HG03045 (cell line): ENCODE data around the gene CSF1.
"Not testable (repeated sequence)": the region's sequence is repeated elsewhere in the genome, so short reads cannot be mapped to it uniquely, and the experiment has no call there.

Experiments
- ATAC-seq: cut with Tn5 transposase; IDR thresholded peaks from one replicate; pipeline ENCODE4 v1.9.1; 2021; ENCODE audit warnings: mild to moderate bottlenecking, moderate library complexity; ENCODE audit not compliant: unreplicated experiment

The CSF1 gene

DNA sequence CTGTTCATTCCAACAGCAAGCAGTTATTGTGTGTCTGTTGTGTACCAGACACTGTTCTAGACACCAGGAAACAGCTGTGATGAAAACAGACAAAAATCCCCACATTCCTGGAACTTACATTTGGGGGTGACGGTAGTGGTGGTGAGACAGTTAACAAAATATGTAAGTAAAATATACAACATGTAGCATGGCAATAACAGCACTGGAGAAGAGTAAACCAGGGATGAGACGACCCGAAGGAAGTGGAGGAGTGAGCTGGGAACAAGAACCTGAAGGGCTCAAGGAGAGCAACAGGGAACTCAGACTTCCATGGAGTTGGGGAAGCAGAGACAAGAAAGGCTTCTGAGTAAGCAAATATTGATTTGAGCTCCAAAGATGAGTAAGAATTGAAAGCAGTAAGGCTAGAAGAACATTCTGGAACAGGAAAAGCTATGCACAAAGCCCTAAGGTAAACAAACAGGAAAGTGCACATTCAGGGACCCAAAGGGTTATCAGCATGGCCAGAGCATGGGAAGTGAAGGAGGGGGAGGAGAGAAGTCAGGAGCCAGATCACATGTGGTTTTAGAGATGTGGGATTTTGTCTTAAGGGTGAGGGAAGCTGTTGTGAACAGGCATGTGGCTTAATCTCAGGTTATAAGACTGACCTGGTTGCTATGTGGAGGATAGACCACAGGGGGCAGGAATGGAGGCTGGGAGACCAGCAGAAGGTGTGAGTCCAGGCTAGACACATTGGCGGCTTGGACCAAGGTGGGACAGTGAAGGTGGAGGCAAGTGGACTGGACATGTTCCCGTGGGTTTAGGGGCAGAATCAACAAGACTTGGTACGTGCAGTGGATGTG lies 7.3 kb downstream of the CSF1 start:
- ATAC-seq = no peak

- no peak for ATAC-seq
Observed at GRCh38 chr1:109918671-109919070, 8.0 kb downstream of the CSF1 start.

DNA sequence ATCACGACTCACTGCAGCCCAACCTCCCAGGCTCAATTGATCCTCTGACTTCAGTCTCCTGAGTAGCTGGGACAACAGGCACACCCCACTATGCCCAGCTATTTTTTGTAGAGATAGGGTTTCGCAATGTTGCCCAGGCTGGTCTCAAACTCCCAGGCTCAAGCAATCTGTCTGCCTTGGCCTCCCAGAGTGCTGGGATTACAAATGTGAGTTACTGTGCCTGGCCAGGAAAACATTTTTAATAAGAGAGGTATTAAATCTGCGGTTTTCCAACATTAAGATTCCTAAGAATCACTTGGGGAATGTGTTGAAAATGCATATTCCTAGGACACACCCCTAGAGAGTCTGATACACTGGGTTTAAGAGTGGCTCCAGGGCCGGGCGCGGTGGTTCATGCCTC lies 8.7 kb downstream of the CSF1 start:
- no peak for ATAC-seq

GRCh38 chr1:109920391-109920790 lies 9.7 kb downstream of the CSF1 start:
- not testable (repeated sequence) for ATAC-seq

DNA sequence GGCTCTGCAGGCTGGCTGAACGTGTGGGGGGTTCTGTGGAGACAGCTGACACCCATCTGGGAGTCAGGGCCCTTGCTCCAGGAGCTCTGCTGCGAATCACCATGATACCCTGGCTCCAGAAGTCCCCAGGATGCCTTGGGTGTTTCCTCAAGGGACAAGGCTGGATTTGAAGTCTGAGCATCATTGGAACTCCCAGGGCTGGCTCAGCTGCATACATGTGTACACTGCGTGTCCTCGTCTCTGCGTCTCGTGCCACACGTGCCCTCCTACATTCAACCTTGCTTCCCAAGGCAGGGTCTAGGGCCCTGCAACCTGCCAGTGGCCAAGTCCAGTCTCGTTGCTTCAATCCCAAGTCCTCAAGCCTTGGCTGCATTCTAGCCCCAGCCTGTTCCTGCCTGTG lies 11.7 kb downstream of the CSF1 start:
- ATAC-seq = no peak

DNA sequence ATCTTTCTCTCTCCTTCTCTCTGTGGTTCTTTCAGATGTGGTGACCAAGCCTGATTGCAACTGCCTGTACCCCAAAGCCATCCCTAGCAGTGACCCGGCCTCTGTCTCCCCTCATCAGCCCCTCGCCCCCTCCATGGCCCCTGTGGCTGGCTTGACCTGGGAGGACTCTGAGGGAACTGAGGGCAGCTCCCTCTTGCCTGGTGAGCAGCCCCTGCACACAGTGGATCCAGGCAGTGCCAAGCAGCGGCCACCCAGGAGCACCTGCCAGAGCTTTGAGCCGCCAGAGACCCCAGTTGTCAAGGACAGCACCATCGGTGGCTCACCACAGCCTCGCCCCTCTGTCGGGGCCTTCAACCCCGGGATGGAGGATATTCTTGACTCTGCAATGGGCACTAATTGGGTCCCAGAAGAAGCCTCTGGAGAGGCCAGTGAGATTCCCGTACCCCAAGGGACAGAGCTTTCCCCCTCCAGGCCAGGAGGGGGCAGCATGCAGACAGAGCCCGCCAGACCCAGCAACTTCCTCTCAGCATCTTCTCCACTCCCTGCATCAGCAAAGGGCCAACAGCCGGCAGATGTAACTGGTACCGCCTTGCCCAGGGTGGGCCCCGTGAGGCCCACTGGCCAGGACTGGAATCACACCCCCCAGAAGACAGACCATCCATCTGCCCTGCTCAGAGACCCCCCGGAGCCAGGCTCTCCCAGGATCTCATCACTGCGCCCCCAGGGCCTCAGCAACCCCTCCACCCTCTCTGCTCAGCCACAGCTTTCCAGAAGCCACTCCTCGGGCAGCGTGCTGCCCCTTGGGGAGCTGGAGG lies 12.7 kb downstream of the CSF1 start:
- no peak for ATAC-seq

DNA sequence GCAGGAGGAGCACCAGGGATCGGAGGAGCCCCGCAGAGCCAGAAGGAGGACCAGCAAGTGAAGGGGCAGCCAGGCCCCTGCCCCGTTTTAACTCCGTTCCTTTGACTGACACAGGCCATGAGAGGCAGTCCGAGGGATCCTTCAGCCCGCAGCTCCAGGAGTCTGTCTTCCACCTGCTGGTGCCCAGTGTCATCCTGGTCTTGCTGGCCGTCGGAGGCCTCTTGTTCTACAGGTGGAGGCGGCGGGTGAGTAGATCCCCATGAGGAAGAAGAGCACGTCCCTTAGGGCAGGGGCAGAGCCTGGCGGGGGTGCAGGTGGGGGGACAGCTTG lies 13.3 kb downstream of the CSF1 start:
- ATAC-seq = no peak

- no peak for ATAC-seq
Observed at GRCh38 chr1:109924316-109924715, 13.7 kb downstream of the CSF1 start.

DNA sequence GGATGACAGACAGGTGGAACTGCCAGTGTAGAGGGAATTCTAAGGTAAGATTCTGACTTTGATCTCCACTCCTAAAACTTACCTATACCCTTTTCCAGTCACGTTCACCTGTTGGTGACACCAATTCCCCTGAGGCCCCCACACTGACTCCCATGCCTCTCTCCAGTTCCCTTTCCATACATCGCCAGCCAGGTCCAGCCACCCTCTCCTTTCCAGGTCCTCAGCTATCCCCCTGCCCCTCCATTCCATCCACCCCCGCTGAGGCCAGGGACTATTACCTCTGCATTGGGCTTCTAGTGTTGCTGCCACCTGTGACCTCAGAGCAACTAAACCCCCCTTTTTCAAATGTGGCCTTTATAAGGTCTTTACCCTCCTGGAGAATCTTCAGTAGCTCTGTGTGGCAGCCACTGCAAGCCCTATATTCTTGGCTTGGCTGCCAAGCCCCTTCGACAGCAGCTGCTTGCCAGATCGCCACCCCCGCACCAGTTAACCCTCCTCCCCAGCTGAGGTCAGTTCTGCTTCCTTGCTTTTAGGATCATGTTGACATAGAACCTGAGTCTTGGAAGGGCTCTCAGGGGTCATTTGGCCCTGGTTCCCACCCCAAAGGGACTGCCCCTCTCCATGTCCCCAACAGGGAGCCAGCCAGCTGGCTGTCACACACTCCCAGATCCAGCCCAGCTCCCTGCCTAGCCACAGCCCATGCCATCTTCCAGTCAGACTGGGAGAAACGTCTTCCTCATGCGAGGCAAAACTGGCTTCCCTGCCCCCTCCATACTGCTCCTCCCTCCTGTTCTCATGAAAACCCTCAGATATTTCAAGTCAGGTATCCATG lies 14.7 kb downstream of the CSF1 start:
- no peak for ATAC-seq

DNA sequence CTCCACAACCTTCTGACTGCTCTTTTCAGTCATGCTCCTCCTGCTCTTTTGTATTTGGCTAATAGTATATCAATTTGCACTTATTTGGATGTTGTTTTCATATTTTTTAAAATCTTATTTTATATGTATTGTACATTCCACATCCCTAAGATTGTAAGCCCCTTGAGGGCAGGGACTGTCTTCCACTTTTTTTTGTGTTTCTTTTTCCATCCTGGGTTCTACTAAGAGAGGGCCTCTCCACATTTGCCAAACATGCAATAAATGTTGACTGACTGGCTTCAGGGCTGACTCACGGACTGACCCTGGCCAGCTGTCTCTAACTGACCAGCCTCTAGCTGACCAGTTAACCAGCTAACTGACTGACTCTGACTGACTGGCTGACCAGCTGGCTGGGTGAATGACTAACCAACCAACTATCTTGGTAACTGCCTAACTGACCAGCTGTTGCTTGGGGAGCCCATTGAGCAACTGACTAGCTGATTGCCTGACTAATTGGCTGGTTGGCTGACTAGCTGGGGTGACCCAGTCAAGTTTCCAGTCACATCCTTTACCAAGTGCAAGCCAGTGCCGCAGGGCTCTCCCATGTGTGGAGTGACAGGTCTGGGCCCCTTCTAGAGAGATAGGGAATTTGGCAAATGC lies 16.1 kb downstream of the CSF1 start:
- no peak for ATAC-seq

DNA sequence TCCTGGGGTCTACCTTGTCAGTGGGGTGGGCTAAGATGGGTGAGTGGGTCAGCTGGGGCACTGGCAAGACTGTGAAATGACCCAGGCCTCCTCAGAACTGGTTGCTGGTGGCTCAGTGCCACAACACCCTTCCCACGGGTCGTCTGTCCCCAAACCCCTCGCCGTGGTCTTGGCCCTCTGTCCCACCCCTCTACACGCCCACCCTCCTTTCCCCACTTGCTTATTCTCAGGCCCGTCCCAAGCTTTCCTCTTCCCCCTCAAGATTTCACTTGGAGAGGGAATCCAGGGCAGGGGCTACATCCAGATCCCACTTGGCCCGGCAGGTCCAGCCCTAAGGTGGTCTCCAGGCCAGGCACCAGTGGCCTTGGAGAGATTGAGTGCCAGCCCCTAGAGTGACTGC lies 16.7 kb downstream of the CSF1 start:
- no peak for ATAC-seq

- no peak for ATAC-seq
Observed at GRCh38 chr1:109927911-109928321, 17.3 kb downstream of the CSF1 start.

GRCh38 chr1:109928591-109929111 lies 18.0 kb downstream of the CSF1 start:
- ATAC-seq = no peak

DNA sequence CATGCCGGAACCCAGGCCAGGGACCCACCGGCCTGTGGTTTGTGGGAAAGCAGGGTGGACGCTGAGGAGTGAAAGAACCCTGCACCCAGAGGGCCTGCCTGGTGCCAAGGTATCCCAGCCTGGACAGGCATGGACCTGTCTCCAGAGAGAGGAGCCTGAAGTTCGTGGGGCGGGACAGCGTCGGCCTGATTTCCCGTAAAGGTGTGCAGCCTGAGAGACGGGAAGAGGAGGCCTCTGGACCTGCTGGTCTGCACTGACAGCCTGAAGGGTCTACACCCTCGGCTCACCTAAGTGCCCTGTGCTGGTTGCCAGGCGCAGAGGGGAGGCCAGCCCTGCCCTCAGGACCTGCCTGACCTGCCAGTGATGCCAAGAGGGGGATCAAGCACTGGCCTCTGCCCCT lies 18.5 kb downstream of the CSF1 start:
- no peak for ATAC-seq

DNA sequence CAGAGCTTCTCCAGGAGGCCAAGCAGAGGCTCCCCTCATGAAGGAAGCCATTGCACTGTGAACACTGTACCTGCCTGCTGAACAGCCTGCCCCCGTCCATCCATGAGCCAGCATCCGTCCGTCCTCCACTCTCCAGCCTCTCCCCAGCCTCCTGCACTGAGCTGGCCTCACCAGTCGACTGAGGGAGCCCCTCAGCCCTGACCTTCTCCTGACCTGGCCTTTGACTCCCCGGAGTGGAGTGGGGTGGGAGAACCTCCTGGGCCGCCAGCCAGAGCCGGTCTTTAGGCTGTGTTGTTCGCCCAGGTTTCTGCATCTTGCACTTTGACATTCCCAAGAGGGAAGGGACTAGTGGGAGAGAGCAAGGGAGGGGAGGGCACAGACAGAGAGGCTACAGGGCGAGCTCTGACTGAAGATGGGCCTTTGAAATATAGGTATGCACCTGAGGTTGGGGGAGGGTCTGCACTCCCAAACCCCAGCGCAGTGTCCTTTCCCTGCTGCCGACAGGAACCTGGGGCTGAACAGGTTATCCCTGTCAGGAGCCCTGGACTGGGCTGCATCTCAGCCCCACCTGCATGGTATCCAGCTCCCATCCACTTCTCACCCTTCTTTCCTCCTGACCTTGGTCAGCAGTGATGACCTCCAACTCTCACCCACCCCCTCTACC lies 19.1 kb downstream of the CSF1 start:
- no peak for ATAC-seq

GRCh38 chr1:109930252-109930993 lies 19.8 kb downstream of the CSF1 start:
- no peak for ATAC-seq

DNA sequence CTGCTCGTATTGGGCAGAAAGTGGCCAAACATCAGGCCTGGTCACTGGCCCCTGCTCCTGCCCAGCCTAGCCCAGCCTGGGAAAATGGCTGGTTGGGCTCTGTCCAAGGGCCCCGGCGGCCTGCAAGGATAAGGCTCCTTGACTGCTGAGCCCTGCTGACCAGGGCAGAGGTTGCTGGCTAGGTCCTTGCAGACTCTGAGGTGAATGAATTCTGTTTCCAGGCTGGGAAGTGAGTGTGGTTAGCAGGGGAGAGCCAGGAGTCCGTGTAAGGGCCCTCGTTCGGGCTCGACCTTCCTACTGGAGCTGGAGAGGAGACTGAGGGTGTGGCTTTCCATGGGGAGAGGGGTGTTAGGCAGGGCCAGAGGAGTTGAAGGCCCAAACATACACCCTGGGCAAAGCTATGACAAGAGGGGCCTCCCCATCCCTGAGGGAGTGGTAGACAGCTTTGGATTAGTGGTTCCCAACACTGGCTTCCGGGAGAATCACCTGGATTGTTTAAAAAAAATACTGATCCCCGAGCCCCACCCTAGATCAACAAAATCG lies 20.6 kb downstream of the CSF1 start:
- no peak for ATAC-seq

DNA sequence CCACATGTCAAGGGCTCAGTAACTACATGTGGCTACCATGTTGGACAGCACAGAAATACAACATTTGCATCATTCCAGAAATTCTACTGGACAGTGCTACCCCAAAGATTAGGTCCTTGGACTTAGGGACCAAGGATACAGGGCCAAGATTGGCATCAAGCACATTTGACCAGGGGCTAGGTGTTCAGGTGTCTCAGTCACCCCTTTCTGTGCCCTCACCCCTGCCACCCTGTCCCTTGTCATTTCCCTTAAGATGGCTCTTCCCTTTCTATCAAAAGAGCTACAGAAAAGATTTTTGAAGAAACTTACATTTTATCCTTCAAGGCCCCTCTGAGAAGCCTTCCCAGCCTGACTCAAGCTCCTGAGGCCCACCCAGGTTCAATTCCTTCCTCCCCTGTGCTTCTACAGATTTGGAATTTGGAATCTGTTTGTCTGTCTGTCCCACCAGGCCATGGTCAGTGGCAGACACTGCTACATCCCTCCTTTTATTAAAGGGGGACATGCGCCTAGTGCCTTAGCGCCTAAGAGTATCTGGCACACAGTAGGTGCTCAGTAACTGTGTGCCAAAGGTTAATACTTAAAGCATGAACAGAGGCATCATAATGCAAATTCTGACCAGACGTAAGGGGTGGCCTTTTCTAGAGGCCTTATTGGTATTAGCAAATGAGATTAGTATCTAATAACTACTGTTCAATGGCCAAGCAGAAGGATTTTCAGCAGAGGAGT lies 21.4 kb downstream of the CSF1 start:
- no peak for ATAC-seq

DNA sequence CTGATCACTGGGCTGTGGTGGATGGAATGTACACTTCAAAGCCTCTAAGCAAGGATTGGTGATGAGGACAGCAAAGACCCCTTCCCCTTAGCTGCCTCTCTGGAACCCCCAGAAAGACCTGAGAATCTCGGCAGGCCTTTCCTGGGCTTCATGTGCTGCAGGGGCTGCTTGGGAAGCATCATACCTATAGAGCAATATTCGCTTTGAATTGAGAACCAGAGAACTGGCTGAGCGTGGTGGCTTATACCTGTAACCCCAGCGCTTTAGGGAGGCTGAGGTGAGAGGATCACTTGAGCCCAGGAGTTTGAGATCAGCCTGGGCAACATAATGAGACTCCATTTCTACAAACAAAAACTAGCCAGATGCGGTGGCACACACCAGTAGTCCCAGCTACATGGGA lies 22.0 kb downstream of the CSF1 start:
- ATAC-seq = no peak
